ENCODE results near the gene ASXL2.

DNA sequence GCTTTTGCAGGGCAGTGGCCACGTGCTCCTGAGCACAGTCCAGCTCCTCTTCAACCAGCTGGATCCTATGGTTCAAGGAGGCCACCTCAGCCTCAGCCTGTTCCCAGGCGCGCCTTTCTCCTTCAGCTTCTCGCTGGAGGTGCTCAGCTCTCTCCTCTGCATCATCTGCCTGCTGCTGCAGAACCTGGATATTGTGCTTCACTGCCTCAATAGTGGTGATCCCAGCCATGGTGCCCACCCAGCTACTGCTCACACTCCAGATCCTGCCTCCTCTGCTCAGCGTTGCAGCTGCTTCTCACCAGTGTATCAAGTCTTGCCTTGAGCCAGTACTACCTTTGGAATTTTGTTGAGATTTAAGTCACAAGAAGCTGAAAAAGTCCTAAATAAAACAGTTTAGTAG lies 67.9 kb downstream of the ASXL2 start:
- TF ChIP-seq SNAI2 (CRISPR knock-in tag; IDR thresholded peaks at IDR 0.05) (no peak), ZFP3 (CRISPR knock-in tag; IDR thresholded peaks at IDR 0.05) (no peak), RARB (CRISPR knock-in tag; IDR thresholded peaks at IDR 0.05) (no peak), ZNF8 (CRISPR knock-in tag; IDR thresholded peaks at IDR 0.05) (no peak), ZNF70 (CRISPR knock-in tag; IDR thresholded peaks at IDR 0.05) (no peak), ZNF565 (CRISPR knock-in tag; conservative IDR thresholded peaks at IDR 0.05; ENCODE audit: low read depth) (no peak)

Measured in SK-N-SH treated with all-trans-retinoic acid at 6 μM for 48 hours (cell line).